Right cardiac atrium (tissue), 5 donors: ENCODE measurements around the gene RASSF3. TPM values are rescaled to one million over a fixed set of nuclear protein-coding genes. Genes with fewer than 3 reads are reported as not detected.
A peak's percentile ranks its signal among the peaks of the same experiment; 100 is the strongest.
"Not testable (repeated sequence)": the region's sequence is repeated elsewhere in the genome, so short reads cannot be mapped to it uniquely, and the experiment has no call there.

Experiments
- ATAC-seq, 2 donors: fragments of 200-7000 bp; cut with Tn5 transposase; one replicate each; pipeline versions ENCODE4 v1.8.0 to v1.9.1; 2020; ENCODE audit warnings: moderate library complexity in 2 of 2, mild to moderate bottlenecking in 1 of 2
- DNase-seq, 3 donors: peaks; one replicate each; pipeline ENCODE4 v3.0.0-alpha.2; 2020
- H3K27ac ChIP-seq: one replicate; pipeline ENCODE4 v1.5.1; 2013; ENCODE audit warnings: mild to moderate bottlenecking, low read length, control low read depth, moderate library complexity
- H3K27me3 ChIP-seq: one replicate; pipeline ENCODE4 v1.6.1; 2013; ENCODE audit not compliant: control insufficient read depth, insufficient read depth
- H3K4me1 ChIP-seq: one replicate; pipeline ENCODE4 v1.6.1; 2013; ENCODE audit warnings: low read length; ENCODE audit not compliant: control insufficient read depth, insufficient read depth
- H3K4me3 ChIP-seq: one replicate; pipeline ENCODE4 v1.5.1; 2013; ENCODE audit warnings: low read length, control low read depth
- H3K9me3 ChIP-seq: one replicate; pipeline ENCODE4 v1.6.1; 2013; ENCODE audit warnings: low read length; ENCODE audit not compliant: control insufficient read depth
- WGBS: extraction: QIAGEN DNeasy Blood & Tissue Kit; methylation state at CpG from one replicate; pipeline ENCODE4 v1.1.7; 2013; 5-methylcytosine and 5-hydroxymethylcytosine counted together
- intact Hi-C, 4 donors: fragments of 100-400 bp; cut with DNase I; formaldehyde crosslinking; loops; one replicate each; pipeline versions ENCODE4 v1.11.0 to v1.14.0; 2022 to 2023
- polyA plus RNA-seq: library from polyadenylated mRNA; stranded (reverse); fragments of 200-250 nt; gene quantifications from one replicate; pipeline ENCODE4 v1.2.3, GENCODE V29; 2013
- total RNA-seq, 4 donors: library from RNA; stranded (reverse); fragmentation: NEBNext Ultra II Directional; extraction: Animal tissue kit (Norgen Biotek cat#: 25700); gene quantifications; one replicate each; pipeline ENCODE4 v1.2.1, GENCODE V29; 2021
- donor health status: healthy with polysubstance abuse.
- donor health status: DM: no; HTN: yes; CAD: no.
- donor health status: DM: no; HTN: no; CAD: no.
- donor health status: DM: no; HTN: yes; CAD: no; lungs with severe emphysema.
- donor health status: DM: yes; HTN: yes; CAD: no.

The RASSF3 gene
- total and polyA plus RNA-seq, 5 donors, result 44.6 to 154 (median 118) TPM

DNA sequence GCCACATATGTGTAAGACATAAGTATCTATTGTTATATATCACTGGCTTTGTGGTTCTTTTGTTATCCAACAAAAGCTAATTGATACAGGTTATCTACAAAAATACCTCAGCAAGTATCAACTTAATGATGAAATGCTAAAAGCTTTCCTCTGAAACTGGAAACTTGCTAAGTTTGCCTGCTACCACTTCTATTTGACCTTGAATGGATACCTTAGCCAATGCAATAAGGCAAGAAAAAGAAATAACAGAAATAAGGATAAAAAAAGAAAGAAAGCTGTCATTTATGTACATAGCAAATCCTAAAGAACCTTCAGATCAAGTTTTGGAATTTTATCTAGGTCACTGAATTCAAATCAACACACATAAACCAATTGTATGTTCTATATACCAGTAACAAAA lies 35.5 kb upstream of the RASSF3 start:
- H3K27me3 ChIP-seq, result no peaks in the 10 kb centered on the region
- no peak for DNase-seq
- intact Hi-C loops, result no loop called here
- no peak for ATAC-seq
- no peak overlapping the region for H3K27ac ChIP-seq
- no peaks in the 10 kb centered on the region for H3K9me3 ChIP-seq
- no peaks in the 10 kb centered on the region for H3K4me1 ChIP-seq
- no peak overlapping the region for H3K4me3 ChIP-seq

DNA sequence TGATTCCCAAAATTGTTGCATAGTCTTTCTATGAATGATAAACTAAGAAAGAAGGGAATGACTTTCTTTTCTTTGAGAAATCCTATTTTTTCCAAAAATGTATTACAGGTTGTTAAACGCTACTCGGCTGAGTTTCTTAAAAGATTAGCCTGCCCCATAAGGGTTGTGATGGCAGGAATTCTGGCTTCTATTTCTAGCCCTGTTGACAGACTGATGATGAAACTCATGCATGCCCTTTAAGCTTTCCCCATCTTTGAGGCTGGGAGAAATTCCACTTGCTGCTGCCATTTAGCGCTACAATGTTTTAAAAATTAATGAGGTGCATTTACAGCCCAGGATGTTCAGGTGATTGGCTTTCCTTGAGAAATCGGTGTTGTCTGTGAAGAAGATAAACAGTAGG lies 33.2 kb upstream of the RASSF3 start:
- WGBS, result 70% methylated on average over 4 of the region's 4 CpGs
- no peak for ATAC-seq
- no peak overlapping the region for H3K4me3 ChIP-seq

DNA sequence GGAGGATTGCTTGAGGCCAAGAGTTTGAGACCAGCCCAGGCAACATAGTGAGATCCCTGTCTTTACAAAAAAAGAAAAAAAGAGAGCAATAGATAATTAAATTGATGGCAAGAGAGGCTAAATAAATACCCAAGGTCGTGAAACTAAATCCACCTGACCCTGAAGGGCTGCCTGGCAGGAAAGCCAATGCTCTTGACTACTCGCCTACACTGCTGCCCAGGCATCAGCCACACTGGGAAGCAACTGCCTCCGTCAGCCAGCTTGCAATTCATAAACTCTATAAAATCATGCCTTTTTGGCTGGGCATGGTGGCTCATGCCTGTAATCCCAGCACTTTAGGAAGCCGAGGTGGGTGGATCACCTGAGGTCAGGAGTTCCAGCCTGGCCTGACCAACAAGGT lies 31.7 kb upstream of the RASSF3 start:
- Histone ChIP-seq H3K4me3 (no peak overlapping the region), H3K27me3 (no peaks in the 10 kb centered on the region), H3K9me3 (no peaks in the 10 kb centered on the region), H3K27ac (no peak overlapping the region), H3K4me1 (peaks cover 4% of the 10 kb centered on the region)
- DNase-seq (no peak), ATAC-seq (no peak)
- 89% methylated on average over 4 of the region's 4 CpGs for WGBS
- intact Hi-C loops, result no loop called here

More for the DNA sequence above, 33.2 kb upstream of the RASSF3 start:
- Histone ChIP-seq H3K27ac (no peak overlapping the region), H3K9me3 (no peaks in the 10 kb centered on the region), H3K27me3 (no peaks in the 10 kb centered on the region), H3K4me1 (no peaks in the 10 kb centered on the region)
- intact Hi-C loops, result no loop called here
- DNase-seq, result no peak

DNA sequence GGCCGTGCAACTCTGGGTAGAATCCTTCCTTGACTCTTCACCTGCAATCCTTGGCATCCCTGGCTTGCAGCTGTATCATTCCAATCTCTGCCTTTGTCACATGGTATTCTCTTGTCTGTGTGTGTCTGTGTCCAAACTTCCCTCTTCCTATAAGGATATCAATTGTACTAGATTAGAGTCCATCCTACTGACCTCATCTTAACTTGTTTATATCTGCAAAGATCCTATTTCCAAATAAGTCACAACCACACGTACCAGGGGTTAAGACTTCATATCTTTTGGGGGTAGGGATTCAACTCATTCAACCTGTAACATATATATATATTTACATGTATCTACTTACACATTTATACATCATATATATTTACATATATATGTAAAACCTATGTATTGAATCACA lies 29.6 kb upstream of the RASSF3 start:
- H3K4me1 ChIP-seq, result peaks cover 9% of the 10 kb centered on the region
- no peak overlapping the region for H3K27ac ChIP-seq
- no peak for DNase-seq
- no peak for ATAC-seq
- intact Hi-C loops, result no loop called here
- WGBS, result 70% methylated on average over 2 of the region's 2 CpGs
- H3K9me3 ChIP-seq, result no peaks in the 10 kb centered on the region
- no peak overlapping the region for H3K4me3 ChIP-seq
- H3K27me3 ChIP-seq, result no peaks in the 10 kb centered on the region

DNA sequence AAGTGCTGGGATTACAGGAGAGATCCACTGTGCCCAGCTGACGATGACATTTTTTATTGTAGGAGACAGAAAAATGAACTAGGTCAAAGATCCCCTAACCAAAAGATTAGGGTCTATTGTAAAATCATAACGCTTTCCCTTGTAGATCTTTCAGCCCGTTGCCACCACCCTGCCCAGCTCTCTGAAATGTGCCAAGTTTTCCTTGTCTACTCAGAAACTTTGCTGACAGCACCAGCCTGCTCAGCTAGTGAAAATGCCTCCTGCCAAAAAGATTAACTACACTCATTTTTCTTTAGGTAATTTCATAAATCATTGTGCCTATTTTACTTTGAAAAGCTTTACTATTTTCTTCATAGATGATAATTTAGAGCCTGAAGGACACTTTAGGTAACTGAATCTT lies 28.2 kb upstream of the RASSF3 start:
- DNase-seq, result no peak
- no peaks in the 10 kb centered on the region for H3K27me3 ChIP-seq
- peak in 1 of 2 donors; percentile 43 for ATAC-seq
- H3K9me3 ChIP-seq, result no peaks in the 10 kb centered on the region
- 57% methylated on average over 3 of the region's 3 CpGs for WGBS
- no peak overlapping the region for H3K4me3 ChIP-seq
- H3K27ac ChIP-seq, result no peak overlapping the region
- peaks cover 9% of the 10 kb centered on the region for H3K4me1 ChIP-seq
- intact Hi-C loops, result no loop called here

DNA sequence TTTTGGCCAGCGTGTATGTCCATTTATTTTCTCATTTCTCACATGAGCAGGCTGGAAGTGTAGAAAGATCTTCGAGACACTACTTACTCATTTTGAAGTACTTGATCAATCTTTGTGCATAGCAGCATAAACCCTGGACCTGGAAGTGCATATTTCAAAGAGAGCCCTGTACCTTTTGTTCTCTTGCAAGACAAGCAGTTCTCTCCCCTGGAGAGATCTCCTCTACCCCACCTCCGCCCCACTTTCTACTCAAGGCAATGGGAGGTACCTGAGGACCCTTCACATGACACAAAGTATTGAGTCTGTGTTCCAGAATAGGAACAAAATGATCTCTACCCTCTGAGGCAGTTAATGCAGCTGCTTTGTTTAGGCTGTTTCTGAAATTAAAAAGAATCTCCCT lies 27.4 kb upstream of the RASSF3 start:
- intact Hi-C loops, result no loop called here
- H3K4me3 ChIP-seq, result no peak overlapping the region
- H3K27ac ChIP-seq, result no peak overlapping the region
- ATAC-seq, result no peak
- DNase-seq, result no peak
- no peaks in the 10 kb centered on the region for H3K27me3 ChIP-seq
- H3K9me3 ChIP-seq, result no peaks in the 10 kb centered on the region
- H3K4me1 ChIP-seq, result peaks cover 9% of the 10 kb centered on the region
- WGBS, result 84% methylated on average over 3 of the region's 3 CpGs

DNA sequence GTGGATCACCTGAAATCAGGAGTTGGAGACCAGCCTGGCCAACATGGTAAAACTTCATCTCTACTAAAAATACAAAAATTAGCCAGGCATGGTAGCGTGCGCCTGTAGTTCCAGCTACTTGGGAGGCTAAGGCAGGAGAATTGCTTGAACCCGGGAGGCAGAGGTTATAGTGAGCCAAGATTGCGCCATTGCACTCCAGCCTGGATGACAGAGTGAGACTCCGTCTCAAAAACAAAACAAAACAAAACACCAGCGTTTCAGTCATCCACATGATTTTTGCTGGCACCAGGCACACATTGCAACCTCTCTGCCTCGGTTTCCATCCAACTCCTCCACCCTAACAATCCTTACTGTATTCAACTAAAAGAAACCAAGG lies 26.9 kb upstream of the RASSF3 start:
- 69% methylated on average over 7 of the region's 7 CpGs for WGBS
- H3K4me3 ChIP-seq, result peak overlapping the region; percentile 54
- H3K9me3 ChIP-seq, H3K27ac ChIP-seq, H3K27me3 ChIP-seq, DNase-seq, H3K4me1 ChIP-seq, intact Hi-C loops: not testable (repeated sequence)
- peak in 1 of 2 donors; percentile 26 for ATAC-seq

DNA sequence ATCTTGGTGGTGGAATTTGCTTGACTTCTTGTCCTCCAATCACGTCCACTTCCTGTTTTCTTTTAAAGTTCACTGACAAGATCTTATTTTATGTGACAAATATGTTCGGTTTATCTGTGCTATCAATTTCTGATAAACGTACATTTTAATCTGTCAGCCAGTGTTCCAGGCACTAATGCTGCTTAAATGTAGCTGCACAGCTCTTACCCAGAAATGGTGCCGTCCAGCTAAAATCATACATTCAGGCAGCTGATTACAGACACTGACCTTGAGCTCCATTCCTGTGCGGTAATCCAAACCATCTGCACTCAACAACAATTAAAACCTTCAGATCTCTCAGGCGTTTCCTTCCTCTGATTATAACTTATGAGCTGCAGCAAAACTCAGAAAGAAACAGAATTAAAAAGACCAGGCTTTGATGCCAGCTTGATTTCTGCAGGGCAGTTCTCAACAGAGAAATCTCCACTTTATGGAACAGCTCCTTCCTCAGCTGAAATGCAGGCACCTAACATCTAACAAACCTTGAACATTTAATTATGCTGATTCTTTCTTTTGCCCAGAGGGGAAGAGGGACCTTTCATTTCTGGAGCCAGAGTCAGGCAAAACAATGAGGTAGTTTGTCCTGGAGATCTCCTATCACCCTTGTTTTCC lies 26.4 kb upstream of the RASSF3 start:
- peak overlapping the region; percentile 64 for H3K27ac ChIP-seq
- peak; percentile 47 to 49 for ATAC-seq

DNA sequence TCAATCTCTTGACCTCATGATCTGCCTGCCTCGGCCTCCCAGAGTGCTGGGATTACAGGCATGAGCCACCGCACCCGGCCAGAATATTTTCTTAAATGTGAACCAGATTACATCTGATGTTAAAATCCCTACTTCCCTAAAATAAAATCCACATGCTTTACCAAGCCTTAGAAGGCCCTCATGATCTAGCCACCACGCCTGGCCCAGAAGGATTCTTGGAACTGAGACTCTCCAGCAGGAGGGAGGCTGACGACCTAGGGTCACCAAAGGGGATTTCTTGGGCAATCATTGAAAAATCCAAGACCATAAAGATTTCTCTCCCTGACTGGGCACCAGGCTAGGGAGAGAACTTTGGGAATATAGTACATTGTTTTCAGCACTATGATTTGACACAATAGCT lies 25.2 kb upstream of the RASSF3 start:
- ATAC-seq, result no peak
- DNase-seq, result no peak
- intact Hi-C loops, result no loop called here
- WGBS, result 91% methylated on average over 5 of the region's 5 CpGs
- Histone ChIP-seq H3K27ac (no peak overlapping the region), H3K4me3 (no peak overlapping the region), H3K4me1 (peaks cover 9% of the 10 kb centered on the region), H3K27me3 (no peaks in the 10 kb centered on the region), H3K9me3 (no peaks in the 10 kb centered on the region)

More for the DNA sequence above, 26.4 kb upstream of the RASSF3 start:
- intact Hi-C loops, result no loop called here
- Histone ChIP-seq H3K4me3 (peak overlapping the region; percentile 54), H3K9me3 (no peaks in the 10 kb centered on the region), H3K4me1 (peaks cover 9% of the 10 kb centered on the region), H3K27me3 (no peaks in the 10 kb centered on the region)
- DNase-seq, result no peak
- WGBS, result 9% methylated on average over 6 of the region's 6 CpGs

DNA sequence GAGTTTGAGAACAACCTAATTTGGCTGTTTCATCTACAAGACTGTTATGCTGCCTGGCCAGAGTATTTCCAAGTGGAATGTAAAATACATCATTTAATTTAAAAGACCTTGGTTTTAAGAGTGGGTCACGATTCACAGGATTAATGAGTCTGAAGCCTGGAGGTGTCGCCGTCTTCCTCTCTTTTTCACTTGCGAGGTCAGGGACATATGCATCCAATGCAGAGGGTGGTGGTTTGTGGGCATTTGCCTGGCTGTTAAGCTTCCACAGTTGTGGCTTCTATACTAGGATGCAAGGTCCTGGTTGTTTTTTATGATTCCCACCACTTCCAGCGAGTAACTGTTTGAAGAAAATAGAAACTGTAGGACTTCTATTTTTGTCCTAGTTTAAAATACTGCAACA lies 22.8 kb upstream of the RASSF3 start:
- Histone ChIP-seq H3K4me3 (no peak overlapping the region), H3K4me1 (peaks cover 9% of the 10 kb centered on the region), H3K27me3 (no peaks in the 10 kb centered on the region), H3K27ac (no peak overlapping the region), H3K9me3 (no peaks in the 10 kb centered on the region)
- DNase-seq, result no peak
- WGBS, result 67% methylated on average over 5 of the region's 5 CpGs
- ATAC-seq, result no peak
- intact Hi-C loops, result no loop called here

DNA sequence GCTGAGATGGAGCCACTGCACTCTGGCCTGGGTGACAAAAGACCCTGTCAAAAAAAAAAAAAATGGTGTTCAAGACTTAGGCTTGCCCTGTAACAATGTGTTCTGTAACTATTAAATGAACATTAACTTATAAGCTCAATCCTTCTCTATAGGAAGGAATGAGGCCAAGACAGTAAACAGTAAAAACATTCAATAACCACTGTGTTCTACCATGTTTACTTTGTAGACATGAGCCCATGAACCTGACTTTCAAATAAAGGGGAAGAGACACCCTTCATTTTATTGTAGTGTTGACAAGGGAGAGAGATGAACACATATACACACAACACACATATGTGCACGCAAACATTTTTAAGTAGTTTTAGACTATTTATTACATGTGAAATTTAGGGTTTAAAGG lies 20.1 kb upstream of the RASSF3 start:
- DNase-seq (no peak), ATAC-seq (no peak)
- Histone ChIP-seq H3K9me3 (no peaks in the 10 kb centered on the region), H3K4me3 (no peak overlapping the region), H3K27ac (no peak overlapping the region), H3K27me3 (no peaks in the 10 kb centered on the region), H3K4me1 (no peaks in the 10 kb centered on the region)
- intact Hi-C loops, result no loop called here
- 95% methylated on average over 1 of the region's 1 CpG for WGBS
